HG03280 (cell line): ENCODE measurements around the gene BOC.

Experiments
- ATAC-seq: cut with Tn5 transposase; IDR thresholded peaks from one replicate; pipeline ENCODE4 v1.9.1; 2021; ENCODE audit warnings: mild to moderate bottlenecking, moderate library complexity; ENCODE audit not compliant: unreplicated experiment

Gene BOC

DNA sequence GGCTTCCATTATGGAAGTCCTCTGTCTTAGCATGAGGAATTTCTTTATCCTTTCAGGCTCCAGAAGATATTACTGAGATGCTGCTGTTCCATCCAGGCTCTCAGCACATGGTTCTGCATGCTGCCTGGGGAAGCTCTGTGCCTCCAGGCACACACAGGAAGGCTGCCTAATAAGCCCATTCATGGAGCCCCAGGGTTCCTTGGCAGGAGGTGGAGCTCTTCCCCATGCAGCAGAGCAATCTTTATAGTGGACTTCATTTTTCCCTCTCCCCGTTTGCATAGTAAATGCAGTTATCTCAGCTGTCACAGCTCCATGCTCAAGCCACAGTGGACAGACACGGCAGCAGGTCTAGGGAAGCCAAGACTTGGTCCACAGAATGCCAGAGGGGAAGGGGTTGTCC is 57.6 kb downstream of the BOC start:
- no peak for ATAC-seq

DNA sequence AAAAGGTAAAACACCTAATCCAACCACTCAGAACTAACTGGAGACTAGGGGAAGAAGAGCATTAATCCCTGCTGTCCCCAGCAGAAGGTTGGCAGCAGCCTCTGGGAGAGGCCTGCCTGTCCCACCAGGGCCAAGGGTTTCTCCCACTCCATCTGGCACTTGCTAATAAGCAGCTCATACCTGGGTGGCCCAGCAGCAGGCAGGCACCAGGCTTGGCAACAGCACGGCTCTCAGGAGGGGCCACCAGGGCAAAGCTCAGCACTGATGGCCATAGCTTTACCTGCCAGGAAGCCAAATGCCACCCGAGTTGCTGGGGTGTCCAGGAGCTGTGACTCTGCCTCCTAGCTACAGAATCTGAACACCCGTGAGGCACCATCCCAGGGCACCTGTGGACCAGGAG is 58.3 kb downstream of the BOC start:
- ATAC-seq, result no peak

DNA sequence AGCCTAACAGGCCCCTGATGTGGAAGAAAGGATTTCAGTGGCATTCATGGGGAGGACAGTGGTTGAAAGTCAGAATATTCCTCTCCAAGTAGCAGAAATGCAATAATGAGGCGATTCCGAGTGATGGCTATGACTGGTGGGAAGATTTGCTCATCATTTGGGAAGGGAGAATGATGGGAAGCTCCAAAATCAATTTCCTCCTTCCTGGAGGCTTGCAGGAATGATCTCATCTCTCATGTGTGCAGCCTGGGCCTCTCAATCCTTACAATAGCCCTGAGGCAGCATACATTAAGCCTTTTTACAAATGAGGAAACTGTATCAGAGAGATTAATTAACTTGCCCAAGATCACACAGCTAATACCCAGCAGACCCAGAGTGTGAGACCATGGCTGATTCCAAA is 58.7 kb downstream of the BOC start:
- ATAC-seq, result no peak

GRCh38 chr3:113270786-113271185 is 59.4 kb downstream of the BOC start:
- no peak for ATAC-seq

GRCh38 chr3:113271189-113271588 is 59.8 kb downstream of the BOC start:
- ATAC-seq, result no peak

- ATAC-seq, result no peak
These were observed 60.4 kb downstream of the BOC start for GRCh38 chr3:113271594-113272384.

DNA sequence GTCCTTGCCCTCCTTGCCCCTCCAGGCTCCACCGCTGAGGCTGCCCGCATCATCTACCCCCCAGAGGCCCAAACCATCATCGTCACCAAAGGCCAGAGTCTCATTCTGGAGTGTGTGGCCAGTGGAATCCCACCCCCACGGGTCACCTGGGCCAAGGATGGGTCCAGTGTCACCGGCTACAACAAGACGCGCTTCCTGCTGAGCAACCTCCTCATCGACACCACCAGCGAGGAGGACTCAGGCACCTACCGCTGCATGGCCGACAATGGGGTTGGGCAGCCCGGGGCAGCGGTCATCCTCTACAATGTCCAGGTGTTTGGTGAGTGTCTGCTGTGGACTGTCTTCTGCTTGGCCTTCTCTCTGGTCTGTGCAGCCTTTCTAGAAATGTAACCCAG is 61.0 kb downstream of the BOC start:
- no peak for ATAC-seq

DNA sequence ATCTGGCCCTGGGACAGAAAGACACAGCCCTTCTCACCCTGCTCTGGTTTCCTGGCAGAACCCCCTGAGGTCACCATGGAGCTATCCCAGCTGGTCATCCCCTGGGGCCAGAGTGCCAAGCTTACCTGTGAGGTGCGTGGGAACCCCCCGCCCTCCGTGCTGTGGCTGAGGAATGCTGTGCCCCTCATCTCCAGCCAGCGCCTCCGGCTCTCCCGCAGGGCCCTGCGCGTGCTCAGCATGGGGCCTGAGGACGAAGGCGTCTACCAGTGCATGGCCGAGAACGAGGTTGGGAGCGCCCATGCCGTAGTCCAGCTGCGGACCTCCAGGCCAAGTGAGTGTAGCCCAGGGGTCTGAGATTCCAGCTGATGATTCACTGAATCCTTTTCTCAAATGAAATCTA is 61.7 kb downstream of the BOC start:
- ATAC-seq, result no peak

DNA sequence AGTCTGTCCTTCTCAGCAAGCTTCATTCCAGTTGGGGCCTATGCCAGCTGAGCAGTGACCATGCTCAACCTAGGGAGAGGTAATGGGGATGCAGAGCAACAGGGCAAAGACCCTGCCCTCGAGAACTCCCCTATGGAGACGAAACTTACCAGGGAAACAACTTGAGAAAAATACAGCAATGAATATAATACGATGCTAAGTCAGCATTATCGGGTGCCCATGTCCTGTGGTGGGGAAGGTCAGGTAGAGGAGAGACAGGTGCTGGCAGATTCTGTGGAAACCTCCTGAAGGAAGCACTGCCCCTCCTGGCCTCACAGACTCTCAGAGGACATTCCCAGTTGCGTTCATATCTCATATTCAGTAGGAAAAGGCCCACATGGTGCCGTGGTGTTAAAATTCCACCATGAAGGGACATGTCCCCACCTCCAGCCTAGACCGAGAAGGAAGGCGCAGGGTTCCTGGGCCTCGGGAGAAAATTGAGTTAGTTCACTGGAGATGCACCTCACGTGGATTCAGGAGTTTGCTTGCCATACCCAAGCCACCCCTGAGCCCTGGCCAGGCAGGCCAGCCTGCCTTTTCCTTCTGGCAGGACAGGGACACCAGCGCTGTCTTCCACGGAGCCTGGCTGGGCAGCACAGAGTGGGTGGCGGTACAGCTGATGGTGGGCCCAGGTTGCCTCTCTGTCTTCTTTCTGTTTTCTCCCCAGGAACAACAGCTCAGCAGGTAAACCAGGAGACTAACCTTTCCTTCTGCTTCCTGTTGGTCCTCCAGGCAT is 62.4 kb downstream of the BOC start:
- ATAC-seq, result no peak

DNA sequence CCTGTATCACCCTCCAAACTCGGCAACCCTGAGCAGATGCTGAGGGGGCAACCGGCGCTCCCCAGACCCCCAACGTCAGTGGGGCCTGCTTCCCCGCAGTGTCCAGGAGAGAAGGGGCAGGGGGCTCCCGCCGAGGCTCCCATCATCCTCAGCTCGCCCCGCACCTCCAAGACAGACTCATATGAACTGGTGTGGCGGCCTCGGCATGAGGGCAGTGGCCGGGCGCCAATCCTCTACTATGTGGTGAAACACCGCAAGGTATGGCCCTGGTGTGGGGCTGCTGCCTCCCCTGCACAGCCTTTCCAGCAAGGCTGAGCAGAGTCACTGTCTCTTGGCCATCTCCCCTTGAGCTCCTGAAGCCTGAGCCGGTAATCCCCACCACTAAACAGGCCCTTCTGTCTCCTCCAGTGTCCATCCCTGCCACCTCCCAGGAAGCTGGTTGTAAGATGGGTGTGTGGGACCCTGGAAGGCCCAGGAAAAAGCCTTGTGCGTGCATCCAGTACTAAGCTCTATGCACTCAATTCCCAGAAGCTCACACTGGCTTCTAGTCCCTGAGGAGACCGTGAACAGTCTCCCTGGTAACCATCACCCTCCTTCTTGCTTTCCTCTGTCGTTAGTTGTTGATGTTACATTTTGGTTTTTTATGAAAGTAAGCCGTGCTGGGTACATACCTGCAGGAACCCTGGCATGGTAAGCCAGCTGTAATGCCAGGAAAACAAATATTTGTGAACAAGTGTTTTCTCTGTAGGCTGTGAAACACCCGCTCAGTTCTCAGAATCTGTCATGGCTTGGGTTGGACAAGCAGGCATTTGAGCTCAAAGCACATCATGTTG is 63.3 kb downstream of the BOC start:
- no peak for ATAC-seq

DNA sequence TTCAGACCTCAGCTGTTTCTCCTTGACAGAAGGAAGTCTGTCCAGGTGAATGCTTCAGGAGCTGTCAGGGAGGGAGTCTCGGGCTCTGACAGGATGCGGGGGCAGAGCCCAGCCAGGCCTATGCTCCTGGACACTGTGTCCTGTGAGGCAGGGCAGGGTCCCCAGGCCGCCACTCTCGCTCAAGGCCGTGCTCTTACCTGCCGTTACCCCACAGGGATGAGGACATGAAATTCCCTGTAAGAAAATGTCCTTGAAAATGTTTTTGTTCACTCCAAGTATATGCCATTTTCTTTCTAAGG is 63.9 kb downstream of the BOC start:
- ATAC-seq, result no peak

GRCh38 chr3:113275583-113275928 is 64.2 kb downstream of the BOC start:
- ATAC-seq, result no peak

DNA sequence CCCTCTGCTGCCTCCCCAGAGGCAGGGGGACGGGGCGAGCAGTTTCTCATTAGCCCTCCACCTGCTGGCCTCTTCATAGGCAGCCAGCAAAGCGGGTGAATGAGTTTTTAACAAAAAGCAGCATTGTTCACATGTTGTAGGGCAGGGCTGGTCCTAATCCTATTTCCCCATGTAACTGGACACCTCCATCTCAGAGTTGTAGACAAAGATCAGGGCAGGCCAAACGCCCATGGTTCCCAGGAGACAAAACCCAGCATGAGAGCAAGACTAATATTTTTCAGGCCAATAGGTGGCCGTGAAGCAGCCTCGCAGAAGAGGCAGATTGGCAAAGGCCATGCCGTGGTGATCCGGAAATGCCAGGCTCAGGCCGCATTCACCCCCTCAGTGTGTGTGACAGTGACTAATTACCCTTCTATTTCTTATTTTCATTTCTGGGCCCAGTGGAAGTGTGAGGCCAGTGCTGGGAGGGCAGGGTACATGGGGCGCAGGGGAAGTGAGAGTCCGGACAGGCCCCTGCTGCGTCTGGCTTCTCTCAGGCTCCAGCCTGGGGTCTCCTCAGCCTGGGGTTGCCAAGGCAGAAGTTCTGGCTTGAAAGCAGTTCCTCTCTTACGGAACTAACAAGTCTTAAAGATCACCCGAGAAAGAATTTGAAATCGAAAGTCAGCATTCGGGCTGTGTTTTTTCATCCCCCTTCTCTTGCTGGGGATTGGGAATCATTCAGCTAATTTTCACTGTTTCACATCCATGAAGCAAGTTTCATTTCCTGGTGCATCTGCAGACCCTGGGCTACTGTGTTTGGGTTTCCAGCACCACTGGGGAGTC is 64.8 kb downstream of the BOC start:
- ATAC-seq, result peak; percentile 78

DNA sequence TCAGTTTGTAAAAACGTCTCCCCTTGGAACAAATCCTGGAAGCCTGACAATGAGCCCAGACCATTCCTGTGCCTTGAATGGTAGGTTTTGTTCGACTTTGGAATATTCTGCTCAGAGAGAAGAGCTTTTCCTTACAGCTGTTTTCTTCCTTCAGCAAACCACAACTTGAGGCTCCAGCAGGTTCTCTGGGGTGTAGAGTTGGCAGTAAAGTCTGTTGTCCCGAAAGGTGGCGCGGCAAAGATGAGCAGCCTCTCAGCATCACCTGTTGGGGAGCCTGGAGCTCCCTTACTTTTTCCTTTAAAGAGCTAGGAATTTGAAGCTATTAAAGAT is 65.4 kb downstream of the BOC start:
- ATAC-seq, result no peak

DNA sequence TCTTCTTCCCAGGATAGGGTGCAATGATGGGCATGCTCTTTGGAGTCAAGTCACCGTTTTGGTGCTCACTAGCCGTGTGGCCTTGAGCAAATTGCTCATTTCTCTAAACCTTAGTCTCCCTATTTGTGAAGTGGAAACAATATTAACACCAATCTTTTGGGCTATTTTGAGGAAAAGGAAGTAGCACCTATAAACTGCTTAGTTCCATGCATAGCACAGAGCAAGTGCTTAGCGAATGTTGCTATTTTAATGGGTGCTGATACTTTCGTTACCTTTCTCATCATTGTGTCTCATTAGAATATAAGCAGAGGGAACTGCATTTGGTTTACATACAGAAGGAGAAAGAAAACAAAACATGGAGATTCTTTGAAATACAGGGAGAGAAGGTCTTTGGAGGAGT is 66.1 kb downstream of the BOC start:
- ATAC-seq, result no peak

- ATAC-seq, result no peak
These were observed 66.7 kb downstream of the BOC start for GRCh38 chr3:113277941-113278598.

- no peak for ATAC-seq
These were observed 67.2 kb downstream of the BOC start for GRCh38 chr3:113278599-113278955.

DNA sequence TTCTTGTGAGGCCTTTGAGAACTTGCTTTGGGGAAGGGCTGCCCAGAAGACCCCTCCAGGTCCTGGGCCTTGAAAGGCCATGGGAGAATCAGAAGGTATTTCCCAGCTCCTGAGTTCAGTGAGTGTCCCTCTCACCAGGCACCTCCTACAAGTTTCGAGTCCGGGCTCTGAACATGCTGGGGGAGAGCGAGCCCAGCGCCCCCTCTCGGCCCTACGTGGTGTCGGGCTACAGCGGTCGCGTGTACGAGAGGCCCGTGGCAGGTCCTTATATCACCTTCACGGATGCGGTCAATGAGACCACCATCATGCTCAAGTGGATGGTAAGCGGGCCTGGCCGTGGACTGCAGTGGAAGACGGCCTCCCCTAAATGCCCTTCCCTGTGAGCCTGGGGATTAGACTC is 68.3 kb downstream of the BOC start:
- no peak for ATAC-seq

DNA sequence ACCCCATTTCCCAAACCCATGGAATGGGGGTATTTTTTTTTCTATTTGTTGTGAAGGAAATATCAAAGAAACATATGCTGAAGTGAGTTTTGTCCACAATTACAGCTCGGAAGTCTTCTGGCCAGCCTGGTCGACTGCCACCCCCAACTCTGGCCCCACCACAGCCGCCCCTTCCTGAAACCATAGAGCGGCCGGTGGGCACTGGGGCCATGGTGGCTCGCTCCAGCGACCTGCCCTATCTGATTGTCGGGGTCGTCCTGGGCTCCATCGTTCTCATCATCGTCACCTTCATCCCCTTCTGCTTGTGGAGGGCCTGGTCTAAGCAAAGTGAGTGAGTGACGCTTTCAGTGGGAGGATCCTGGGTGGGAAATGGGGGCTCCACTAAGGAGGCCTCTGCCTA is 71.9 kb downstream of the BOC start:
- no peak for ATAC-seq

- ATAC-seq, result no peak
These were observed 73.2 kb downstream of the BOC start for GRCh38 chr3:113284453-113285050.
